GM23248 (cell line): Measurements from ENCODE around the gene GFRA1.

ENCODE experiments used
- EZH2 ChIP-seq: fragments of 200-600 bp; sonication (generic); IDR thresholded peaks from 2 replicates; pipeline ENCODE4 v1.6.1; 2018; ENCODE audit warnings: antibody characterized with exemption, mild to moderate bottlenecking; ENCODE audit not compliant: insufficient read depth, poor library complexity, severe bottlenecking
- EZH2phosphoT487 ChIP-seq: fragments of 200-600 bp; sonication (generic); IDR thresholded peaks from 2 replicates; pipeline ENCODE4 v1.6.1; 2018; ENCODE audit warnings: antibody characterized with exemption, moderate library complexity, mild to moderate bottlenecking, low read depth; ENCODE audit not compliant: insufficient read depth

GRCh38 chr10:116216676-116217075, 56.3 kb downstream of the GFRA1 start:
- TF ChIP-seq EZH2phosphoT487, result no peak
- TF ChIP-seq EZH2, result no peak
